22Rv1 (cell line): ENCODE results near the gene TNFRSF18.

Experiments
- H3K27ac ChIP-seq: fragments of 450-650 bp; 2 replicates; pipeline ENCODE4 v1.5.1; 2017
- ZFX ChIP-seq: fragments of 450-650 bp; IDR thresholded peaks from 2 replicates; pipeline ENCODE4 v1.6.1; 2017; ENCODE audit warnings: antibody characterized with exemption, borderline replicate concordance
- TF ChIP-seq, protein P1 (sequence below): fragments of 450-650 bp; IDR thresholded peaks from 2 replicates; pipeline ENCODE4 v1.5.1; 2017; ENCODE audit warnings: mild to moderate bottlenecking

The TNFRSF18 gene

GRCh38 chr1:1171546-1172340 lies 34.6 kb downstream of the TNFRSF18 start:
- H3K27ac ChIP-seq, result no peak overlapping the region
- TF ChIP-seq ZFX, result no peak
- TF ChIP-seq, protein P1, sequence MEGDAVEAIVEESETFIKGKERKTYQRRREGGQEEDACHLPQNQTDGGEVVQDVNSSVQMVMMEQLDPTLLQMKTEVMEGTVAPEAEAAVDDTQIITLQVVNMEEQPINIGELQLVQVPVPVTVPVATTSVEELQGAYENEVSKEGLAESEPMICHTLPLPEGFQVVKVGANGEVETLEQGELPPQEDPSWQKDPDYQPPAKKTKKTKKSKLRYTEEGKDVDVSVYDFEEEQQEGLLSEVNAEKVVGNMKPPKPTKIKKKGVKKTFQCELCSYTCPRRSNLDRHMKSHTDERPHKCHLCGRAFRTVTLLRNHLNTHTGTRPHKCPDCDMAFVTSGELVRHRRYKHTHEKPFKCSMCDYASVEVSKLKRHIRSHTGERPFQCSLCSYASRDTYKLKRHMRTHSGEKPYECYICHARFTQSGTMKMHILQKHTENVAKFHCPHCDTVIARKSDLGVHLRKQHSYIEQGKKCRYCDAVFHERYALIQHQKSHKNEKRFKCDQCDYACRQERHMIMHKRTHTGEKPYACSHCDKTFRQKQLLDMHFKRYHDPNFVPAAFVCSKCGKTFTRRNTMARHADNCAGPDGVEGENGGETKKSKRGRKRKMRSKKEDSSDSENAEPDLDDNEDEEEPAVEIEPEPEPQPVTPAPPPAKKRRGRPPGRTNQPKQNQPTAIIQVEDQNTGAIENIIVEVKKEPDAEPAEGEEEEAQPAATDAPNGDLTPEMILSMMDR, result no peak

DNA sequence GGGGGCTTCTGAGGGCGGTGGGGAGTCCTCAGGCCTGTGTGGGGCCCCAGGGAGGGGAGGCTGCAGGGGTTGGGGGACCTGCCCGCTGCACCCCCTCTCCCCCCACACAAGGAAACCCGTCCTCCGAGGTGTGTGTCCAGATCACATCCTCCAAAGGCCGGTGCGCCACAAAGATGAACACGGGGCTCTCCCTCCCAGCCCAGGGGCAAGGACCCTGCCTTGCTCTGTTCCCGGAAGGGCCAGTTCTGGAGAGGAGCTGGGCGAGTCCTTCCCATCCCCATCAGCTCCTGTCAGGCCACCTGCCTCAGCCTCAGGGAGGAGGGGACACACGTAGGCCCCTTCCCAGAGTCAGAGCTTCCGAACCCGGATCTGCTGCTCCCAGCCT lies 35.2 kb downstream of the TNFRSF18 start:
- no peak for TF ChIP-seq ZFX
- TF ChIP-seq, protein P1, result no peak
- H3K27ac ChIP-seq, result no peak overlapping the region

DNA sequence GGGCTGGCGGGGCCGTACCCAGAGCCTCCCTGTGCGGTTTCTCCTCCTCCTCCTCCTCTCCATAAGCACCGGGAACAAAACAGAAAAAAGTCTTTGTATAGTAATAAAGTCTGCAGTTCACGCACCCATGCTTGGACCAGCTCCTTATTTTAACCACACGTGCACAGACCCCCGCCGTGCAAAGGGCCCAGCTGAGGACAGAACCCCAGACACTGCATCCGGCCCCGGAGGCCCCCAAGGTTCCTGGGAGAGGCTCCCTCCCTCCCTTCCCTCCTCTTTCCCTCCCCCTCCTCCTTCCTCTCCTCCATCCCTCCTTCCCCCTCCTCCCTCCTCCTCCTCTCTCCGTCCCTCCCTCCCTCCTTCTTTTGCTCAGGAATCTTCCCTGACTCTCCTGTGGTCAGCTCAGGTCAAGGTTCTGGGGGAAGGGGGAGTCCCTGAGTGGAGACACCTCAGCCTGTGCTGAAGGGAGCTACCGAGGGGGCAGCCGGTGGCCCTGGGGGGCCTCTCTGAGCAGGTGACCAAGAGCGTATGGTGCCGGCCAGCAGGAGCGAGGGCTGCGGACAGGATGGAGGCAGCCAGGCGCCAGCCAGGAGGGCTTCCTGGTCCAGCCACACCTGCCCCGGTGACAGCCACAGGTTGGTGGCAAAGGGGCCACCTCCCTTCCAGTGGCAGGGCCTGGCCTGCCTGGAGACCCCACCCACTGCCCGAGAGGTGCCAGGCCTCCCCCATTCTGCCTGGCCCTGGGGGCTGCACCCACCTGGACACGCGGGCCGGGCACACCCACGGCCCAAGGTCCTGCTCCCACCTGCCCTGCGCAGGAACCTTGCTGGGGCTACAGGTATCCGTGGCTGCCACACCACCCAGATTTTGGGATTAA lies 35.9 kb downstream of the TNFRSF18 start:
- no peak overlapping the region for H3K27ac ChIP-seq
- TF ChIP-seq ZFX, result no peak
- TF ChIP-seq, protein P1, result no peak

DNA sequence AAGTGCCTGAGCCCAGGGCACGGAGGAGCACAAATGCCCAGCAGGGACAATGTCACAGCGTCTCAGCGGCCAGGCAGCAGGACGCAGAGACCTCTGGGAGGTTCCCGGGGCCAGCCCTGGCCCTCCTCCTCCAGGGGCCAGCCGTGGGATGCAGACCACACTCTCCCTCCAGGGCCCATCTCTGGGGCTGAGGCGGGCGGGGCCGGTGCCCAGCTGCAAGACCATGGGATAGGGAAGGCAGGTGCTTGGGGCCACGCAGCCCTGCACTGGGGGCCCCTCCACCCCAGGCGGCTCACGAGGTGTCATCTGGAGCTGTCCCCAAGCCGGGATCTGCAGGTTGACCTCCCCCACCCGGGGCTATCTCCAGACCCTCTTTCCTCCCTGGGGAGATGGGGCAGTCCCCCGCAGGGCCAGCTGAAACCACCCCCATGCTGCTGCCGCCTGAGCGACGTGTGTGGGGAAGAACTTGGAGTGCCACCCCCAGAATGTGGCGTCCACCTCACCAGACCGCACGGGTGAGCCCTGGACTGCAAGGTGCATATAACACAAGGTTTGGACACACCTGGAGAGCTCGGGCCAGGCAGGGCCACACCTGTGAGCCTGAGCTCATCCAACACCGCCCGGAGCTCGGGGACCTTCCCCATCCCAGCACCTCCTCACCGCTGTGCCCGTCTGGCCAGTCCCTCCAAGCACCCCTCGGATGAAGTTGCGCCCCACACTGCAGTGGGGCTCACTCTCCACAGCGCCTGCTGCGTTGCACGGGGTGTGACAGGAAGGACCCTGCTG lies 36.8 kb downstream of the TNFRSF18 start:
- TF ChIP-seq, protein P1, result no peak
- no peak for TF ChIP-seq ZFX
- no peak overlapping the region for H3K27ac ChIP-seq

DNA sequence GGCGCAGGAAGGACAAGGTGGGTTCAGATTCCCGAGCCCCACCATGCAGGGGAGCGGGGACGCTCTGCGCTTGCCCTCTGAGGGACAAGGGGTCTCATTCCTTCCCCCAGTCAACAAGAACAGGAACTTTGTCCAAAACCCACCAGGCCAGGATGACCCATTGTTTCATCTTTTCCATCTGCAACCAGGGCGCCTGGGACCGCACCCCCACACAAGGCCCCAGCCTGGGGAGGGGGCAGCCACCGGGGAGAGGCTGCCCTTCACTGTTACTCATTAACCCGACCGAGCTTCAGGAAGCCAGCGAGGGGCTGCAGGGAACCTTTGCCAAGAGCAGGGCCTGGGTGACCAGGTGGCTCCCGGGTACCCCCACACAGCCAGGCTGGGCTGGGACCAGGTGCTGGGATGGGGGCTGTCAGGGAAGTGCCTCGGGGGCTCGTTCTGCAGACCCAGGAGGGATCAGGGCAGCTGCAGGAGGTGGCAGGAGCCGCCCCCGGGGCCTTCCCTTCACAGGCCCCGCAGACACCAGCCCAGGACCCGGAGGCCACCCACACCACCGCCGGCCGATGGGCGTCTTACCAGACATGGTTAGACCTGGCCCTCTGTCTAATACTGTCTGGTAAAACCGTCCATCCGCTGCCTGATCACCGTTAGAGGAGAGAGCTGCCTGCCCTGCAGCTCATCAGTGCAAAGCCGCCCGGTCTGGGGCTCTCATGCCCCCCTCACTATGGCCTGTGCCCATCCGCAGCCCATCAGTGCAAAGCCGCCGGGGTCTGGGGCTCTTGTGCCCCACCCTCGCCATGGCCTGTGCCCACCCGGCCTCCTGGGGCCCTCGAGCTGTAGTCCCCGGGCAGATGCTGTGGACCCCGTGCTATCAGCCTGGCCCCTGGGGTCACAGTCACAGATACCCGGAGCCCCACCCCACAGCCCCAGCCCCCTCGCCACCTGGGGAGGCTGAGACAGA lies 37.7 kb downstream of the TNFRSF18 start:
- TF ChIP-seq ZFX, result no peak
- TF ChIP-seq, protein P1, result no peak
- no peak overlapping the region for H3K27ac ChIP-seq

DNA sequence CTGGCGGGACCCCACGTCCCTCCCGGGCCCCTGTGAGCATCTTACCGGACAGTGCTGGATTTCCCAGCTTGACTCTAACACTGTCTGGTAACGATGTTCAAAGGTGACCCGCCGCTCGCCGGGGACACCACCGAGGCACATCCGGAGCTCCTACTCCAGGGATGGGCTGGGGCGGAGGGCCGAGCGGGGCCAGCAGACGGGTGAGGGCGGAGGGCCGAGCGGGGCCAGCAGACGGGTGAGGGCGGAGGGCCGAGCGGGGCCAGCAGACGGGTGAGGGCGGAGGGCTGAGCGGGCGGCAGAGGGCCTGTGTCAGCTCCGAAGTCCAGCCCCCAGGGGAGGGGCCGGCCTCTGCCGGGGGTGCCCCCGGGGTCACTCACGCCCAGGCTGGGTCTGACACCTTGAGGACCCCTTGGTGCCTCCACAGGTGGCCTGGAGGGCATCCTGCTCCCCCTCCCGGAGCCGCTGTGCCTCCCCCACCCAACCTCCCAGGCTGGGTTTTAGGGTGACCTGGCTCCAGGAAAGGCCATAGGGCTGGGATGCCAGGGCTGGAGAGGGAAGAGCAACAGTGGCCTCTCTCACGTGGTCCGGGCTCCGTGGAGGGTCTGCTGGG lies 38.4 kb downstream of the TNFRSF18 start:
- TF ChIP-seq, protein P1, result no peak
- TF ChIP-seq ZFX, result no peak
- no peak overlapping the region for H3K27ac ChIP-seq
